ENCODE results near the gene RMC1.
"Not testable (repeated sequence)": the region's sequence is repeated elsewhere in the genome, so short reads cannot be mapped to it uniquely, and the experiment has no call there.

DNA sequence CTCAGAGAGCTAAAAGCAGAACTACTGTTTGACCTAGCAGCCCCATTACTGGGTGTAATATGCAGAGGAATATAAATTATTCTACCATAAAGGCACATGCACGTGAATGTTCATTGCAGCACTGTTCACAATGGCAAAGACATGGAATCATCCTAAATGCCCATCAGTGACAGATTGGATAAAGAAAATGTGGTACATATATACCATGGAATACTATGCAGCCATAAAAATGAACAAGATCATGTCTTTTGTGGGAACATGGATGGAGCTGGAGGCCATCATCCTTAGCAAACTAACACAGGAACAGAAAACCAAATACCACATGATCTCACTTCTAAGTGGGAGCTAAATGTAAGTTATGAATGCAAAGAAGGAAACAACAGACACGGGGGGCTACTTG, 7.6 kb downstream of the RMC1 start:
- not testable (repeated sequence) for TF ChIP-seq POLR2A (IDR thresholded peaks at IDR 0.05)
- TF ChIP-seq, protein P1, sequence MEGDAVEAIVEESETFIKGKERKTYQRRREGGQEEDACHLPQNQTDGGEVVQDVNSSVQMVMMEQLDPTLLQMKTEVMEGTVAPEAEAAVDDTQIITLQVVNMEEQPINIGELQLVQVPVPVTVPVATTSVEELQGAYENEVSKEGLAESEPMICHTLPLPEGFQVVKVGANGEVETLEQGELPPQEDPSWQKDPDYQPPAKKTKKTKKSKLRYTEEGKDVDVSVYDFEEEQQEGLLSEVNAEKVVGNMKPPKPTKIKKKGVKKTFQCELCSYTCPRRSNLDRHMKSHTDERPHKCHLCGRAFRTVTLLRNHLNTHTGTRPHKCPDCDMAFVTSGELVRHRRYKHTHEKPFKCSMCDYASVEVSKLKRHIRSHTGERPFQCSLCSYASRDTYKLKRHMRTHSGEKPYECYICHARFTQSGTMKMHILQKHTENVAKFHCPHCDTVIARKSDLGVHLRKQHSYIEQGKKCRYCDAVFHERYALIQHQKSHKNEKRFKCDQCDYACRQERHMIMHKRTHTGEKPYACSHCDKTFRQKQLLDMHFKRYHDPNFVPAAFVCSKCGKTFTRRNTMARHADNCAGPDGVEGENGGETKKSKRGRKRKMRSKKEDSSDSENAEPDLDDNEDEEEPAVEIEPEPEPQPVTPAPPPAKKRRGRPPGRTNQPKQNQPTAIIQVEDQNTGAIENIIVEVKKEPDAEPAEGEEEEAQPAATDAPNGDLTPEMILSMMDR (IDR thresholded peaks at IDR 0.05), result not testable (repeated sequence)

All from testis (tissue), 2 donors.